GM18907 (cell line): Measurements from ENCODE around the gene OR7G2.

Experiments used
- ATAC-seq: cut with Tn5 transposase; IDR thresholded peaks from one replicate; pipeline ENCODE4 v1.9.1; 2021; ENCODE audit warnings: mild to moderate bottlenecking, moderate library complexity; ENCODE audit not compliant: unreplicated experiment

Gene OR7G2

GRCh38 chr19:9107375-9107774, at the start of gene OR7G2:
Gene OR7G2 (minus strand): TSS chr19:9107475. CDS start chr19:9103243, 4,232 bp downstream.
- no peak for ATAC-seq

- no peak for ATAC-seq
Observed at GRCh38 chr19:9156304-9156703, 49.0 kb upstream of the OR7G2 start.

DNA sequence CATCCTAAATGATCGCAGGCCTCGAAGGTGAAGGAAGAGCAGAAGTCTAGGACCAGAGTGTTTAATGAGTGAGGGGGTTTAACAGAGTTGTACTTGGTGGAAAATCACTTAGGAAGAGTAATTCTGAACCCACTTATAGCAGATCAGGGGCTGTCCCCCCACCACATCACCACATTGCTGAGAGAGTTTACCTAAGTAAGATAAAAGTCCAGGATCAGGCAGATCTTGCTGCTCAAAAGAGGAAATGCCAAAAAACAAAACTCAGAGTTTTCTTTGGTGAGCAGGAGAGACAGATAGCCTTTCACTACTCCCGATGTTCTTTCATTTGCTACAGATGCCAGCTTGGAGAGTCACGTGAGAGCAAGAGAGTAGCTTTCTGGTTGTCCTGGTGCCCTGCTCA, 48.3 kb upstream of the OR7G2 start:
- ATAC-seq, result no peak

- ATAC-seq, result no peak
Observed at GRCh38 chr19:9151367-9151766, 44.1 kb upstream of the OR7G2 start.

GRCh38 chr19:9150650-9151049, 43.4 kb upstream of the OR7G2 start:
- ATAC-seq, result no peak

- no peak for ATAC-seq
Observed at GRCh38 chr19:9149997-9150396, 42.7 kb upstream of the OR7G2 start.

- ATAC-seq, result no peak
Observed at GRCh38 chr19:9148697-9149096, 41.4 kb upstream of the OR7G2 start.

- ATAC-seq, result no peak
Observed at GRCh38 chr19:9146882-9147281, 39.6 kb upstream of the OR7G2 start.

- no peak for ATAC-seq
Observed at GRCh38 chr19:9144920-9145319, 37.6 kb upstream of the OR7G2 start.

- peak; percentile 95 for ATAC-seq
Observed at GRCh38 chr19:9140159-9140874, 33.0 kb upstream of the OR7G2 start, which contains the start of gene ZNF317. Gene ZNF317 (plus strand): TSS chr19:9140397. CDS start chr19:9156017, 15,620 bp downstream.

GRCh38 chr19:9139609-9140158, 32.4 kb upstream of the OR7G2 start:
- ATAC-seq, result peak; percentile 16

- ATAC-seq, result no peak
Observed at GRCh38 chr19:9132422-9132821, 25.1 kb upstream of the OR7G2 start.

GRCh38 chr19:9130965-9131364, 23.7 kb upstream of the OR7G2 start:
- no peak for ATAC-seq

- ATAC-seq, result no peak
Observed at GRCh38 chr19:9128171-9128570, 20.9 kb upstream of the OR7G2 start.

- no peak for ATAC-seq
Observed at GRCh38 chr19:9126900-9127405, 19.7 kb upstream of the OR7G2 start, which contains the start of gene OR7G3. Gene OR7G3 (minus strand): TSS chr19:9126950. CDS start chr19:9126950, 0 bp downstream.

DNA sequence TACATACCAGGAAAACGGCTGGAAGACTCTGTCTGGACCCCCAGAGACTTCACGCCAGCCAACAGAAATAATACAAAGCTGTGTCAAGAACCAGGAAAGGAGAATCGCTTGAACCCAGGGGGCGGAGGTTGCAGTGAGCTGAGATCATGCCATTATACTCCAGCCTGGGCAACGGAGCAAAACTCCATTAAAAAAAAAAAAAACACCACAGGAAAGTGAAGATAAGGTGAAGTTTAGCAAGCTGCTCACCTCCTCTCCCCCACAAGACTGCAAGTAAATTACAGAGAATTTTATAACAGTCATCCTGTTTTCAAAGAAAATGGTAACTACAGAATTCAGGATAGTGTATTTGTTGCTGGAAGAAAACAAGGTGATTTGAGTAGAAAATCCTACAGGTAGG, 9.3 kb upstream of the OR7G2 start:
- ATAC-seq, result no peak

- no peak for ATAC-seq
Observed at GRCh38 chr19:9115307-9115813, 8.1 kb upstream of the OR7G2 start, which contains the start of gene OR7G1. Gene OR7G1 (minus strand): TSS chr19:9115763. CDS start chr19:9115763, 0 bp downstream.

DNA sequence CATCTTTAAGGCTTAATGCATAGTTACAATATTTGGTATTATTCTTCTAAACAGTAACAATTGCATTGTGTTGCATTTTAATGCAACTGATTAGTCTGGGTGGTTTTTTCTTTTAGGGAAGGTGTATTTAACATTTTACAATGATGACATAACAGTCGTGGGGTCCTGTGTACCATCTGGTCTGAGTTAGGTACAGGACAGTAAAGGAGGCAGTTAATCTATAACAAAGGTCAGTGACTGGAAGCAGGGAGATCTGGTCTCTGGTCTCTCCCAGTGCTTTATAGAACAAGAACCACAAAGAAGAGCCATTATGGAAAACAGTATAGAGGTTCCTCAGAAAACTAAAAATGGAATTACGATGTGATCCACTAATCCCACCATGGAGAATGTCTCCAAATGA, 2.7 kb upstream of the OR7G2 start:
- no peak for ATAC-seq

- no peak for ATAC-seq
Observed at GRCh38 chr19:9086761-9087160, 20.5 kb downstream of the OR7G2 start, which contains the start of gene OR1M1. Gene OR1M1 (plus strand): TSS chr19:9087061. CDS start chr19:9093245, 6,184 bp downstream.

DNA sequence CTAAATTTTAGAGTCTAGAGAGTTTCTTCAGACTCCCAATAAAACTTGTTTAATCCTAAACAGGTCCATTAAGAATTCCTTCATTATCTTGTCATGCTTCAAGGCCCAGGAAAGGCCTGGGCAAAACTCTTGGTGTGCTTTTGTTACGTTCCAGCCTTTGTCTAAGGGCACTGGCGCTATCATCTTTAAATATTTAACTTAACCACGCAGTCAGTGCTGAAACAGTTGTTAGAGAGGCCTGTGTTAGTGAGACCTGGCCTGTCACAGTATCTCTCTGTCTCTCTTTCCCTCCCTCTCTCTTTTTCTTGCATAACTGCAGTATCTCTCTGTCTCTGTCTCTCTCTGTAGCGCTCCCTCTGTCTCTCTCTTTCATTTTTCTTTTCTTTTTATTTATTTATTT, 28.6 kb downstream of the OR7G2 start:
- no peak for ATAC-seq

- no peak for ATAC-seq
Observed at GRCh38 chr19:9076901-9077300, 30.4 kb downstream of the OR7G2 start.
